HG02938 (cell line): Measurements from ENCODE around the gene OR9Q1.

Source experiments
- ATAC-seq: cut with Tn5 transposase; IDR thresholded peaks from one replicate; pipeline ENCODE4 v1.9.1; 2021; ENCODE audit warnings: mild to moderate bottlenecking, moderate library complexity; ENCODE audit not compliant: unreplicated experiment

The OR9Q1 gene

DNA sequence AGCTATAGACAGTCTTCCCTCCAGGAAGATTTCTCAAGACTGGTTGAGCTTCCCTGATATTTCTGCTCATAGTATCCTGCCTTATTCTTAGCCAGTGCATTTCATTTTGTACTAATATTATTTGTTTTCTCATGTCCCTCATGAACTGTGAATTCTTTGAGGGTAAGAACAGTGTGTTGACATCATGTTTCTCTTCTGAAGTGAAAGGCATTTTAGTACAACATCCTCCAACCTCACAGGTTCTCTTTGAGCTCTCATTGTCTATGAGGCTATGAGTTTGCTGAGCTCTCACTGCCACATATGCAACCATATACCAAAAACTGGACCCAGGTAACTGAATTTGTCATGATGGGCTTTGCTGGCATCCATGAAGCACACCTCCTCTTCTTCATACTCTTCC lies 7.0 kb downstream of the OR9Q1 start, which contains the start of gene OR6Q1:
OR6Q1 (plus strand) TSS at position 301 of the 400 bp plus-strand sequence; CDS start at position 301, 0 bp downstream.
- ATAC-seq = no peak

DNA sequence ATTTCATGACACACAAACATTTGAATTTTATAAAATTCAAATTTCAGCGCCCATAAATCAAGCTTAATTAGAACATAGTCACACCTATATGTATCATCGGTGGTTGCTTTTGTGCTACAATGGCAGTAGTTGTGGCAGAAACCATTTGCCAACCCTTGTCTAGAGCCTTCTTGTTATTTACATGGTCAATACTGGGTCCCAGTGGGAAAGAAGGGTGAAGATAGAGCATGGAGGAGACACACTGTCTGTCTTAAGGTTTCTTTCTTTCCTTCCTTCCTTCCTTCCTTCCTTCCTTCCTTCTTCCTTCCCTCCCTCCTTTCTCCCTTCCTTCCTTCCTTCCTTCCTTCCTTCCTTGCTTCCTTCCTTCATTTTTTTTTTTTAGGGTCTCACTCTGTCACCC lies 10.8 kb downstream of the OR9Q1 start:
- ATAC-seq = no peak

DNA sequence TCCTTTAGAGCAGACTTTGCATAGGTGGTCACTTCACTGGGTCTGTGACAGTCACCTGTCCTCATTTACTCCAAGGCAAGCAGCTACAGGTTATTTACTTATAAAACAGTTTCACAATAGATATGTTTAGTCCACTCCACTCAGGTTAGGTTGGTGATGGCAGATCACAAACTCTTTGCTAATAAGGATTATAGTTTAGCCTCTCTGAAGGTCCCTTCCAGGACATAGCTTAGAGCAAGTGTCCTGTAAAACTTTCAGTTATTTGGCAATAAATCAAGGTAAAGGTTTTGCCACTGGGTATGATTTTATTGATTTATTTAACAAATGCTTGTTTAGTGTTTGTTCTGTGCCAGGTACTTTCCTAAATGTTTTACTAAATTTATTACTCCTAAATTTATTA lies 15.9 kb downstream of the OR9Q1 start:
- no peak for ATAC-seq

DNA sequence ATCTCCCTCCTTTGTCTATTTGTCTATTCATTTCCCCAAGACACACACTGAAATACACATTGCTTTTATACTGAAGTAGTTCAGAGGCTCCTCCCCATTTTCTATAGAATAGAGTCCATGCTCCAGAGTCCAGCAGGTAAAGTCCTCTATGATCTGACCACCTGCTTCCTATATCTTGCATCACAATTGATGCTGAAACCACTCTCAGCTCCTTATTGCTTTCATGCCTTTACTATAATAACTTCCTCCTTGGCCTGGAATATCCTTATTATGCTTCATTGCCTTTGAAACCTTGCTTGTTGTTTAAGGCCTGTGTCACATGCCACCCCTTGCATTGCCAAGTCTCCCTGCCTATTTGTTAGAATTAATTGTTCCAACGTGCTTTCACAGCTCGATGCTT lies 19.7 kb downstream of the OR9Q1 start:
- no peak for ATAC-seq

DNA sequence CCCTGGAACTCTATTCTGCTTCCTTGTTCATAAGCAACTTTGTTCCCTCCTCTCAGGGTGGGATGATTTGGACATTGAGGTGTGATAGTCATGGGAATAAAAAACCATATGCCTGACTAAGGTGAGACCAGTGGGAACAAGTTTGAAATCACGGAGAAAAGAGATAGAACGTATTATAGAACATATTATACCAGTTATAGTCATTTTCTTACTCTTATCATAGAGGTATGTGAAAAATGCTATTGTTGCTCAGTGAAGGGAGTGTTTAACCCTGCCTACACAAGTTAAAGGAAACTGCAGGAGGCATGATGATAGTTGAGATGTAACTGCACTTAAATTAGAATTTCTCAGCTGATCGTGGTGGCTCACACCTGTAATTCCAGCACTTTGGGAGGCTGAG lies 22.6 kb downstream of the OR9Q1 start:
- ATAC-seq = no peak

DNA sequence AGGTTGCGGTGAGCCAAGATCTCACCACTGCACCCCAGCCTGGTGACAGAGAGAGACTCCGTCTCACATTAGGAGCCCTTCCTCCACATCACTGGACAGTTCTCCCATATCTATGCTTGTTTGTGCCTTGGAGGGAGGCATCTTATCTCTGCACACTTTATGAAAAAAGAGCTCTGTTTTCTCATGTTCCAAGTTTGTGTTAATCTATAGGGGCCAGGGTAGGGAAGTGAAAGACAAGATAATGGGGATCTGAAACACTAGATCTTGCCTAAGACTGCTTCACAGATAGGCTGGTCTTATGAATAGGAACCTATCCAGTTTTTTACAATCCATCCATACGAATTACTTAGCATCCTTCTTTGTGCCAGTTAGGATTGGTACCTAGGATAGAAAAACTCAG lies 24.1 kb downstream of the OR9Q1 start:
- ATAC-seq = no peak

DNA sequence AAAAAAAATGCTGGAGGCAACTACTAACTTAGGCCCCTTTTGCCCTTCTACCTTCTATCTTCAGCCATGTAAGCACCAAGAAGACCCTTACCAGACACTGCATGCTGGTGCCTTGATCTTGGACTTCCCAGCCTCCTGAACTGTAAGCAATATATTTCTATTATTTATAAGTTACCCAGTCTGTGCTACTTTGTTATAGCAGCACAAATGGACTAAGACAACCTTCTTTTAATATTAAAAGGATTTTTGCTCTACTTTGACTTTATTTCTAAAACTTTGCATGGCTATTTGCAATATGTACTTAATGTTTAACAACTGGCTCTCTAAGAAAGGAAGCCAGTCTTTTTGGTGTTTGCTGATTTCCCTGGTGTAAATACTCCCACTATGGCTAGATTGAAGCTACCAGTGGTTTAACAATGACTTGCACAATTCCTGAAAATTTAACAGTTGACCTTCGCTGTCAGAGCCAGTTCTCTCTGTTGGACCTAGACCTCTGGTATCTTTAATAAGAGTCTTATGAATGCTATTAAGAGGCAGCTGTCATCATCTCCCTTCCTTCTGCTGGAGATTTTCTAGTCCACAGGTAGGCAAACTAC lies 32.2 kb downstream of the OR9Q1 start:
- no peak for ATAC-seq

DNA sequence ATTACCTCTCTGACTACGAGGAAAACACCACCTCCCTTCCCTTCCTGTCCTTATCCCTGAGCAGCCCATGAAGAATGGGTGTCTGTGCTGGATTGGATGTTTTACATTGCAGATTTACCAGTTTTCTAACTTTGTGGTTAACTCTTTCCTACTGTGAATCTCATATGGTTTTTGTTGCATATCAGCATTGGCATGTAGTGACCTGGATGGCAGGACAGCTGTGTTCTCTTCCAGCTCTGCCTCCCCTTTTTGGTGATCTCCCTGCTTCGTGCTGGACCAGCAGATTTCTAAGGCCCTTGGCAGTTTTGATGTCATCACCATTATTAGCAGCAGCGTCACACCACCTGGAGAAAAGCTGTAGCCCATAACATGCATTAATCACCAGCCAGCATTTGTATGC lies 33.8 kb downstream of the OR9Q1 start:
- no peak for ATAC-seq

DNA sequence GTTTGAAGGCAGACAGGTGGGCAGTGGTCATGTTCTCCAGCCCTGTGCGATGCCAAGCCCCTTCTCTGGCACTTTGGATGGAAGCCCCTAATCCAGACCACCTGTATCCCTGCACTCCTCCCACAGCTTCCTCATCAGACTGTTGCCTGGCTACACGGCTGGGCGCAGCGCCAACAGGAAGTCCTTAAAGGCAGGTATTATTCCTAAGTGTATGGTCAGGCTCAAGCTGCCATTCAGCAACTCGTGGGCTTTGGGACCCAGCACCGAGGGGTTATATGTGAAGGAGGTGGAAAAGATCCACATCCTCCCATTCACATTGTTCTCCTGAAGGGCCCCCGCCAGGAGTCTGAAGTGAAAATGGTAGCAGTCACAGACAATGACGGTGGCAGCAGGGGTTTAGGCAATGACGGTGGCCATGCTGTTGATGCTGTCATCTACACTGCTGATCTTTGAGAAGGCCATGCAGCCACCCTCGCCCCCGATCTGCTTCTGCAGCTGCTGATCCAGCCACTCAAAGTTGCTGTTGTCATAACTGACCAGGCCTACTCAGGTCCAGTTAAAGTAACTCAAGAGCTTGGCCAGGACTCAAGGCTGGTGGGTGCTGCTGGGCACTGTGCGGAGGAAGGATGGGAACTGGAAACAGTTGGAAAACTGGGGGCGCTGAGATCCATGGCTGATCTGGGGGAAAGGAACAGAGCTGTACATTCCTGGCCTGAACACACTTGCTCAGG lies 34.8 kb downstream of the OR9Q1 start:
- no peak for ATAC-seq

DNA sequence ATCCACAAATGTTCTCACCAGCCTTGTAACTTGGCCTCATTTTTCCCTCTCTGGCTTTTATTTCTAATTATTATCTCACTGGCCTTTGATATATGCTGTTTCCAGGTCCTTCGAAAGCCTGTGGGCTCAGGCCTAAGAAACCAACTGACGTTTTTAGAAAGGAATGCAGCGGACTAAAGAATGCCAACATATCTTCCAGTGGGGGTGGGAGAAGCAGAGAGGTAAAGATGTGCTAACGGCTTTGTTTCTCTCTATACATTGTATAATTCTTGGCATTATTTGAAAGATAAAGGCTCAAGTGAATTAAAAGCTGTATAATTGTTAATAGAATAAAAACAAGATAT lies 35.3 kb downstream of the OR9Q1 start:
- ATAC-seq = no peak

DNA sequence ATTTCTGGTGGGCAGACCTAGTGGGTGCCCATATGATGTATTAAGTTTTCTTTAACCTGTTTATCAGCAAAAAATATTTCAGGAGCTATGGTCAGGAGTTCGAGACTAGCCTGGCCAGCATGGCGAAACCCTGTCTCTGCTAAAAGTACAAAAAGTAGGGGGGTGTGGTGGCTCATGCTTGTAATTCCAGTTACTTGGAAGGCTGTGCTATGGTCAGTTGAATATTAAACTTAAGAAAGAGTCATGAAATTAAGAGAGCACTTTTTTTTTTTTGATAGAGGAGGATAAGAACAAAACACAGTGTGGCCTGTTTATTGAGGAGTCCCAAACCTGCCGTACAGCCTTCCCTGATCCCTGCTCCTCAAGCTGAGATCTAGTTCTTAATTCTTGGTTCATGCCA lies 36.9 kb downstream of the OR9Q1 start:
- ATAC-seq = no peak

DNA sequence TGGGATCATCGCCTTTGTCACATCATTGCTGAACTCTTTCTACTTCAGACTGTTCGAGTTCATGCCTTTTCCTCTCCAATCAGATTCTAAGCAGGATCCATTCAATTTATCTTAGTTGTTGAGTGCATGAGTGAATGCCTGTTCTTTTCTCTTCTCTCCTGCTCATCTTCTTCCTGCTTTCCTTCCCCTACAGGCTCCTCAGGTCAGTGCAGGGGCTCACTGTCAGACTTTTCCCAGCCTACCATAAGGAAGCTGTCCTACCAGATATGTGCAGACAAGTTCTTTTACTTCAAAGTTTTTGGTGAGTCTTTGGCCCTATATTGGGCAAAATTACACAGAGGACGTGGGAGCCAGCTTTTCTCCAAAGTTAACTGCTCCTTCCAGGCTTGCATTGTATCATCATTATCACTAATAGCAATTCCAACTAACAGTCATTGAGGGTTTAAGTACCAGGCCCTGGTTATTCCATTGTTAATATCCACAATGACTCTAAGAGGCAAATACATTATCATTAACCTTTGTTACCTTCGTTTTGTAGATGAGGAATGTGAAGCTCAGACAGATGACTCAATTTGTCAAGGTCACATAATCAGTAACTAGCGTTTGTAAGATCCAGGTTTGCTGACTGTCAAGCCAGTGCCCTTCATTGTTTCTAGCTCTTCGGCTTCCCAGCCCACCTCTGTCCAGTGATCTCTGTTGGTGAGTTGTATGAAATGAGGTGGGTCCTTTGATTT lies 37.4 kb downstream of the OR9Q1 start:
- no peak for ATAC-seq

DNA sequence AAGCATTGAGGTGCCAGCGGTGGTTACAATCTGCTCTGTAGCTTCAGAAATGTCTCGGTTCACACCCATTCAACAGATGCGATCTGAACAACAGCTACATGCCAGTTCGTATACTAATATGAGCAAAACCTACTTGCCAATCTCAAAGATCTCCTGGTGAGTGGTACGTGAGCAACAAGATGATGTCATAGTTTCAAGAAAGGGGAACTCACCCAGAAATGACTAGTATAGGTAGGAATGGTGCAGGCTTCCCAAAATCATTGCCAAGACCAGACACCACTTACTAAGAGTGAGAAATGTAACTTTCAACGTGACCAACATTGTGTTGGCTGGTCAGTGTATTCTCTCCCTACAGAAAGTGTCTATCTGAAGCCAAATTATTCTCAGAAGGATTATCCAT lies 38.1 kb downstream of the OR9Q1 start:
- ATAC-seq = no peak

DNA sequence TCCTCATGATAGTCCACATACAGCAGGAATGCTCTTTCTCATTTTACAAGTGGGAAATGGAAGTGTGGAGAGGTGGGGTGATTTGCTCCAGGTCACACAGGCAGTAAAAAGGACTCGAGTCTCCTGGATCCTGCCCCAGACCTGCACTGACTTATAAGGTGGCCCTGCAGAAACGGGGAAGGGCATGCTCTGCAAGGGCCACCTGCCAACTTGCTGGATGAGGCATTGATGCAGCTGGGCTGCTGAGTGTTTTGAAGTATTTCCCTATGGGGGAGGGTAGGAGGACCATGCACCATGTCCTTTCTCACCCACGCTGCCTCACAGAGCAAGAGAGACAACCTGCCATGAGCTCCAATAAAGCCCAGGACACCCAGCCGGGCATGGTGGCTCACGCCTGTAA lies 44.0 kb downstream of the OR9Q1 start:
- ATAC-seq = no peak

DNA sequence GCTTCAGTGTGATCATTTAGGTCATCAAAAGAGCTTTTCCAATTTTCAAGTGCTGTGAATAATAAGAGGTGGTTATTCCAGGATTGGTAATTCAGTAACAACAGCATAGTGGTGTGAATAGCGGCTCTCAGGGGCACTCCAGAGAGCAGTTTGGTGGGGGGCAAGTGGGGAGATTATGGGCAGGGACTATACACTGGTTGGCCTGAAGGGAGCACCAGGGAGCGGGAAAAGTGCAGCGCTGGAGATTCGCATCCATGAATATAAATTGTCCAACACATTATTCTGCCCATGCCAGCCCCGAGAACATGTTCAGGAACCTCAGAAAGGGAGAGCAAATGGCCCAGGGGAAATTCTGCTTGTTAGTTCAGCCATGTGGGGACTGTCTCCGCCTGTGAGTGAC lies 45.0 kb downstream of the OR9Q1 start:
- ATAC-seq = no peak

DNA sequence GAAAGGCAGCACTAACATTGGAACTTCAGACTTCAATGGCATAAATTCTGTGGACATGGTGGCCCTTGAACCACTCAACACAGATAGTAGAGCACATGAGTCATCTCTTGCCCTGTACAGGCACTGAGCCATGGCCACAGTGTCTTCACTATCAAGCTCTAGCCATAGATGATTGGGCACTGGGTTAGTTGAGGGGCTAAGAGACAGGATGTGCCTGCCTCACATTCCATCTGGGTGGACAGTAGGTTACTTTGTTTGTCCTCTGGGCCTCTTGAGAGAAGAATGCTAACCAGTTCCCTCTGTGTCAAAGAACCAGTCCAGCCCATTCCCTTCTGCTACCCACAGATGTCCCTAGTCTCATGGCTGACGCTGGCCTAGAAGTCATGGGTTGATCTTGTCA lies 46.9 kb downstream of the OR9Q1 start:
- no peak for ATAC-seq

DNA sequence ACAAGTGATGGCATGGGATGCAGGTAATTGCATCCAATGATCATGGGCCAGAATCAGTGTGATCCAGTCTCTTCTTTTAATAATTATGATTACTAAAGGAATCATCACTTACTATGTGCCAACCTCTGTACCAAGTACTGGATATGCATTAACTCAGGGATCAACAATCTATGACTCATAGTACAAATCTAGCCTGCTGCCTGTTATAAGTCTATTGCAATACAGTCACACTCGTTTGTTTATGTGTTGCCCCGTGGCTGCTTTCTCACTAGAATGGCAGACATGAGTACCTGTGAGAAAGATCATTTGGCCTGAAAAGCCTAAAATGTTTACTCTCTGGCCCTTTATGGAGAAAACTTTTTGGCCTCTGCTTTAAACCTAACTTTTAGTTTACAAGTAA lies 52.1 kb downstream of the OR9Q1 start:
- no peak for ATAC-seq

DNA sequence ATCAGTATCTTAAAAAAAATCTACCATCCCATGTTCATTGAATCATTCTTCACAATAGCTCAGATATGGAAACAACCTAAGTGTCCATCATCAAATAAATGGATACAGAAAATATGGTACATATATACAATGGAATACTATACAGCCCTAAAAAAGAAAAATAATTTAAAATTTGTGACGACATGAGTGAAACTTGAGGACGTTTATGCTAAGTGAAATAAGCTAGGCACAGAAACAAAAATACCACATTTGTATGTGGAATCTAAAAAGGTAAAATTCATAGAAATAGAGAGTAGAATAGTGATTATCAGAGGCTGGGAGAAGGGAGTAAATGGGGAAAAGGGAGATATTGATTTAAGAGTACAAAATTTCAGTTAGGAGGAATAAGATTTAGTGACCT lies 62.8 kb downstream of the OR9Q1 start:
- no peak for ATAC-seq

DNA sequence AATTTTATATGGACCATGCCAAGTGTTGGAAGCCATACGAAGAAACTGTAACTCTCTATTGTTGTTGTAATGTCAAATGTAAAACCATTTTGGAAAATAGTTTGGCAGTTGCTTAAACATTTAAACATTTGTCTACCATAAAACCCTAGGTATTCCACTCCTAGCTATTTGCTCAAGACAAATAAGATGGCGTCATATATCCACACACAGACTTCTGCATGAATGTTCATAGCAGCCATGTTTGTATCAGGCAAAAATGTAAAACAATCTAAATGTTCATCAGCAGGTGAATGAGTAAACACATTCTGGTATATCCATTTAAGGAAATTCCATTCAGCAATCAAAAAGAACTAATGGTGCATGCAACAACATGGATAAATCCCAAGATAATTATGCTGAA lies 73.8 kb downstream of the OR9Q1 start:
- no peak for ATAC-seq

DNA sequence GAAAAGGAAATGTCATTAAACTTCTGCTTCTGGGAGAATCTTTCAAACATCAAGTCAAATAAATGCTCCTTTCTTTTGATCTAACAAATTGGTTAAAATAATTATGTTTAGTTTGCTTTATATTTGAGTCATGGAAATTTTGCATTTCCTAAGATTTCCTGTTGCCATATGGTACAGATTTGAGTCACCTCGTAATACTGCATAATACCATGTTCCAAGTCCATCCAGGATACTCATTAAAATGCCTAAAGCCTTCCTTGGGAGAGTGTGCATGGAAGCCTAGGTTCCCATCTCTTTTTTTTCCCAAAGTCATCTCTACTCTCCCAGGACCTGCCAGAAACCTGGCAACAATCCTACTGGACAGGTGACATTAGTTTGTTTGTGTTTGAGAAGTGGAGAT lies 97.4 kb downstream of the OR9Q1 start:
- no peak for ATAC-seq

DNA sequence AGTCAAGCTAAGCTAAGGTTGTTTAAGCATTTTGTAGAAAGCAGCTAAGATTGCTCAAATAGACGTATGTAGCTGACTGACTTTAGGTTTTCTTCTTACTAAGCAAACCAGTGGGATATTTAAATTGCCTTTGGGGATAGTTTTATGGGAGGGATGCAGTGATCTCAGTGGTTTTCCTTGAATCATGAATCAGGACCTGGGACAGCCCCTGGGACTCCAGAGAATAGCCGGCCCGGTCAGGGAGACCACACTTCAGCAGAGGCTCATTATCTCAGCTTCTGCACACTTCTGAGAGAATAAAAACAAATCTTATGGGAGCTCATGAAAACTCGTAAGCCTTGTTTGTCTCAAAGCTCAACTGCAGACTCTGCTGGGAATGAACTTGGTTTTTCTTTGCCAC lies 101.8 kb downstream of the OR9Q1 start, which contains the start of gene OR9I1:
OR9I1 (minus strand) TSS at position 62 of the 400 bp plus-strand sequence. CDS start 6,086 bp downstream, outside the sequence.
- no peak for ATAC-seq

DNA sequence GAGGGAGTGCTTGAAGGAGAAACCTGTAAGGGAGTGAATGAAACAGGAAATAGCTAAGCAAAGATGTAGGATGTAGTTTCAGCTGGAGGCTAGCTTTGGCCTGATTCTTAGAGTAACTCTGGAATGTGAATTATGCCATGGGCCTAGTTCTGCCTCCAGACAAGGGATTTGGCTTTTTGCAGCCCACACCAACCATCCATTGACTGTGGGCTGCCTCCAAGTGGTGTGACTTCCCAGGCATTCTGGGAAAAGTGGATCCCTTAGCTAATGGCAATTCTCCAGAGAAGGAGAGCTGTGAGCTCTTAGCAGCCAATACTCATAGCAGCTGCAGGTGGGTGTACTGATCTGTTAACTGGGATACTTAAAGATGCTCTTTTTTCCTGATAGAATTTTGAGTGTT lies 103.7 kb downstream of the OR9Q1 start:
- ATAC-seq = no peak
